Astrocyte of the hippocampus (primary cell): ENCODE measurements around the gene GABBR2.

Experiments
- DNase-seq: peaks from one replicate; pipeline ENCODE4 v3.0.0; 2011; ENCODE audit warnings: low read depth, low spot score

The GABBR2 gene

GRCh38 chr9:98323051-98323830 lies 385.5 kb downstream of the GABBR2 start:
- no peak for DNase-seq

- no peak for DNase-seq
These were observed 387.5 kb downstream of the GABBR2 start for GRCh38 chr9:98321269-98321668.

DNA sequence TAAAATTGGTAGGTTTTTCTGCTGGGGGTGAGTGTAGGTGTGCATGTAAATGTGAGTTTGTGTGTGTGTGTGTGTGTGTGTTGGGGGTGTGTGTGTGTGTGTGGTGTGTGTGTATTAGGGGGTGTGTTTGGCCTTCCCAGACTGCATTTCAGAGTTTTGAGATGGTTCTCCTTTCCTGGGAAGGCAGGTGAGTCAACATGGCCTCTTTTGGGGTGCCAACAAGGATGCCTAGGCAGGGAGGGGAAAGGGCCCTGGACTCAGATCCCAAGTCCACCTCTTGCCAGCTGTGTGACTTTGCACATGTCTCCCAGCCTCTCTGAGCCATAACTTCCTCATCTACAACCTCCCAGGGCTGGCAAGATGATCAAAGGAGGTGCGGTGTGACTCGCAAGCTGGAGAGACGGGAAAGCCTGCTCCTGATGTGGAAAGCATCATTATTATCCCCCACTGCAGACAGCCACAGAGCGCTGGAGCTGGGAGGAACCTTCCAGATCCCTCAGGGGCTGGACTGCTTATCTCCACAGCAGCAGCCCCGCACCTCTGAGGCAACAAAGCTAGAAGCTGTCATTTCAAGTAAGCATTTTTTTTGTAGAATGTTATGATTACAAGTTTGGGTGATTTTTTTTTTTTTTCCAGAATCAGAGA lies 389.8 kb downstream of the GABBR2 start:
- DNase-seq: peak; percentile 35

DNA sequence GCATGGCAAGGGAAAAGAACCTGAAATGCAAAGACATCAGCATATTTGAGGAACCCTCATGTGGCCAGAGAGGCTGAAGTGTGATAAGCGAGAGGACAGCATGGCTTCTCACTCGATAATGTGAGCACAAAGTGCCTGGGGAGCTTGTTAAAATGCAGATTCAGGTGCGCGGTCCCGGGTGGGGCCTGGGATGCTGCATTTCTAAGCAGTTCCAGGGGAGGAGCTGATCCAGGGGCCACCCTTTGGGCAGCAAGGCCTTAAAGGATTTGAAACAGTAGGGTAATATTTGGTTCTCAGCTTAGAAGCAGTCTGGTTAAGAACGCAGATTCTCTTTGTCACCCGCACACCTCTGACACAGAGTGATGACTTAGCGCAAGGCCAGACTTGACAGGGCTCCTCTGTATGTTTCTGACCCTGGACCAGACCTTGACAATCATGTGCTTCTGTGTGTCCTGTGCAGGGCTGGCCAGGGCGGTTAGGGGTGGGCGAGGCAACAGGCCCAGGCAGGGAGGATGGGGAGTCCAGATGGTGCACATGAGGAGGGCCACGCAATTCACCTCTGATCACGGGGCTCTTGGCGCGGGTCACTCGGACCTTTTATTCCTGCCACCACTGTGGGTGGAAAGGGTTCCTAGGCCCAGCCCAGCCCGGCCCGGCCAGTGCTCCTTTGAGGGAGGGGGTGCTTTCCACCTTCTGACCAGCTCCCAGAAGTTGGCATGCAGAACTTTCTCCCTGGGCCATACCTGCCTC lies 390.5 kb downstream of the GABBR2 start:
- no peak for DNase-seq

- DNase-seq: peak; percentile 13
These were observed 391.4 kb downstream of the GABBR2 start for GRCh38 chr9:98317134-98317857.

DNA sequence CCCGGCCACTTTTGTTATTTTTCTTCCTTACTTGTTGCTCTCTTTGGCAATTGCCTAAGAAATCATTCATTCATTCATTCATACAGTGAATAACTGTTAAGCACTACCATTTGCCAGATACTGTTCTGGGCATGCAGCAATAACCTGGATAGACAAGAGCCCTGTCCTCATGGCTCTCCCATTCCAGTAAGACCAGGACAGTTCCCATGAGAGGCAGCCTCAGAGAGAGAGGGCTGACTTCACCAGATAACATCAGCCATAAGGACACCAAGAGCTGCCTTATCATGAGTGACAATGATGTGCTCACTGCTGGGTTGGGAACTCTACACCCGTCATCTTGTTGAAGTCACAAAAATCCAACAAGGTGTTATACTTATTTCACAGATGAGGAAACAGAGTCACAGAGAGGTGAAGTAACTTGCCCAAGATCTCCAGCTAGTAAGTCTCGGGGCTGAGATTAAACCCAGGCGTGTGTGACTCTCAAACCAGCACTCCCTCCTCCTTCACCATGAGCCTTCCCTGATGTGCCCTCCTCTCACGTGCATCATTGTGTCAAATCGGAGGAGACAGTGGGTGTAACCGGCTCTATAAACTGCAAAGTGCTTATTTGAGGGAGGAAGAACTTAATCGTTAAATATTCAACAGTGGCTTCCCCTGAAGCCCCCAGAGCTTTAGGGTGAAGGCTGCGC lies 392.1 kb downstream of the GABBR2 start:
- no peak for DNase-seq

- DNase-seq: peak; percentile 92
These were observed 393.1 kb downstream of the GABBR2 start for GRCh38 chr9:98315551-98316060.

DNA sequence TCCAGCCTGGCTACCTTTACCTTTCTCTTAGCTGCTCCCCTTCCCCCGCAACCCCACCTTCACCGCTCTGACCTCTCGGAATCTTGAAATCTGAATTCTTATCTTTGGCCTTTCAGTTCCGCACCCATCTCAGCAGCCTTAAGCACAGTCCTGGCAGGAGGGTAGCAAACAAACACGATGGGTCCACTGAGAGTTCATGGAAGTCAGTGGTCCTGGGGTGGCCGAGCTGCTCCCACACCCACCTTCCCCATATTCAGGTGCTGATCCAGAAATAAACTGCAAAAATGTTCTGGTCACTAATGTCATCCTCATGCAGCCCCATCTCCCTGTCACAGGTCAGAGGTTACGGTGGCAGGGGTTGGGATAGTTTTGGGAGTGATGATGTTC lies 393.7 kb downstream of the GABBR2 start:
- DNase-seq: no peak

DNA sequence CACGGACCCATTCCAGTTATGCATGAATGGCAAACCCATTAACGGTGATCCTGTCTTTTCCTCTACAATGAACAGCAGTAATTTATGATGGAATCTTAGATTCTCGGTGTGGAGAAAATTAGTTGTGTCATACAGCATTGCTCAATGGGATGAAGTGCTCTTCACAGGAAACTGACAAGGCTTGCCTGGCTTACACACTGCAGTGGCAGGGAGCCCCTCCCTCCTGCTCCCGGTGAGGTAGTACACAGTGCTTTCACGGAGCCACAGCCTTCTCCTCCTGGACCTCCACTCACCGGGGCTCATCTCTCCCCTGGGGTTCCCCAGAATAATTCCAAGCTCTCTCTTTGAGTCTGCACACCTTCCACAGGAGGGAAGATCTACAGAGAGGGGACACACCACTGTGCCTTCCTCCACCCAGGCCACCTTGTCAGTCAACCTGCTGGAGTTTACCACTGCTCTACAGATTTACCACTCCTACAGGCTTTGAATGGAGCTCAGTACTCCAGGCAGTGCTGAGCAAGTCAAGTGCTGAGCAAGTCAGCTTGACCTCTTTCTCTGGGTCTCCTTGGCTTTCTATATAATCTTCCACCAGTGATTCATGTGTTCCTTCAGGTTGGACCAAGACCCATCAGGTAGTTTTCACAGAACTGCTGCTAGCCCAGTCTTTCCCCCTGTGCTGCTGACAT lies 394.2 kb downstream of the GABBR2 start:
- DNase-seq: peak; percentile 15

DNA sequence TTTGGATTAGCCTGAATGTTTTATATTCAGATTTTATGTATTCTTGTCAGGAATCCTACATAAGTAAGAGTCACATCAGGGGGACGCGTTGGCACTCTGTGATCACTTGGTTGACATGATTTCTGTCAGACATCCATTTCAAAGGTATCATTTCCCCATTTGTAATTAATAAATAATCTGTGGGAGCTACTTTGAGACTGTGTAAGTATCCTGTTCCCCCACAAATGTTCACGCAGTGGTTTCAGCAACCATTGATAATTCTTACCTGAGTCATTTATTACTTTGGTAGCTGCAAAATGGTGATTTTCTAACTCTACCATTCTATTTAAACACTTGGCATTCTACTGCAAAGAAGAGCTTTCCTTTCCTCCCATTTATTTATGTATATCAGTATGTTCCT lies 396.4 kb downstream of the GABBR2 start:
- DNase-seq: no peak

GRCh38 chr9:98311541-98311940 lies 397.2 kb downstream of the GABBR2 start:
- no peak for DNase-seq

DNA sequence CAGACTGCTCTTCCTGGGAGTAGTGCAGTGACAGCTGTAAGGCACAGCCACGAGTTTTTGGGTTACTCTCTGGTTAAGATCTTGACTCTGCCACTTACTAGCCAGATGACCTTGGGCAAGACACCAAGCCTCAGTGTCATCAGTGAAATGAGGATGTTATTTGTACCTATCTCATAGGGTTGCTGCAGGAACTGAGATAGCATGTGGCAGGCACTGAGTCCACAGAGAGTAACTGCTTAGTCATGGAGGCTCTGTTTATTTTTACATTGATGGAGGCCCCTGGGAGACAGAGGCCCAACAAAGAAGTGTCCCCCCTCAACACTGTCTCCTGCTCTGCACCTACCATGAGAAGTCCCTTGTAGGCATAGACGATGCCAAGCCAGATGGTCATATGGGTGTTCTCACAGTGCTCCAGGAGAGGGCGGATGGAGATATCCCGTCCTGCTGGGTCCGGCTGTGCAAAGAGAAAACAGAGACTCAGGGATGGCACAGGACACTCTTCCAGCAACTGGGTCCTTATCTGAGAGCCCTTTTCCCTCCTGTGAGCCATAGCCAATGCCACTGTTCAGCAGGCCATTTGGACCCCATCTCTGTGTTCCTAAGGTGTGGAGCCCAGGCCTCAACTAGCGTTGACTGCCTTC lies 397.9 kb downstream of the GABBR2 start:
- no peak for DNase-seq

DNA sequence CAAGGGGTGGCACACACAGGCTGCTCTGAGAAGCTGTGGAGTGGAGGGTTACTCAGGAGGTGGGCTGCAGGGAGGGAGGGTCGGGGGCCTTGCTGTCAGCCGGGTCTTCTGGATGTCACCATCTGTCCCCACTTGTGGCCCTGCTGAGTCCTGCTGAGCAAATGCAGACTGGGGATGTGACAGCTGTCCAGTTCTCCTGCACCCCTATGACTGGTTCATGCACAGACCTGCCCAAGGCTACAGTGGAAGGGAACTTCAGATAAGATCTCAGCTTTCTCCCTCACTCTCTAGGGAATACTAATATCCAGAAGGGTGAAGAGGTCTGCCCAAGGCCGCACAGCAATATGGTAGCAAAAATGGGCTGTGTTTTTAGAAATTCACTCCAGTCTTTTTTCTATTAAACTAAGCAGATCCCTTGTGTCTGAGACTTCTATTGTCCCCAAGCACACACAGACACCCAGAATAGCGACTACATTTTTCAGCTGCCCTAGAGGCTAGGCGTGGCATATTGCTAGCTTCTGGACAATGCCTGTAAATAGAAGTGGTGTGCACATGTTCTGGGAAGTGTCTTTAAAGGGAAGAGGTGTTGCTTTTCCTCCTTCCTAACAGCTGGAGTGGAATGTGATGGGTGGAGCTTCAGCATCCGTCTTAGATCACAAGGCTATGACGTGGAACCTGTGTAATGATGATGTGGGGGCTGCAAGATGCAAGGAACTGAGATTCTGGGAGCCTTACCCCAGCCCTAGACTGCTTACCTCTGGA lies 402.2 kb downstream of the GABBR2 start:
- no peak for DNase-seq

DNA sequence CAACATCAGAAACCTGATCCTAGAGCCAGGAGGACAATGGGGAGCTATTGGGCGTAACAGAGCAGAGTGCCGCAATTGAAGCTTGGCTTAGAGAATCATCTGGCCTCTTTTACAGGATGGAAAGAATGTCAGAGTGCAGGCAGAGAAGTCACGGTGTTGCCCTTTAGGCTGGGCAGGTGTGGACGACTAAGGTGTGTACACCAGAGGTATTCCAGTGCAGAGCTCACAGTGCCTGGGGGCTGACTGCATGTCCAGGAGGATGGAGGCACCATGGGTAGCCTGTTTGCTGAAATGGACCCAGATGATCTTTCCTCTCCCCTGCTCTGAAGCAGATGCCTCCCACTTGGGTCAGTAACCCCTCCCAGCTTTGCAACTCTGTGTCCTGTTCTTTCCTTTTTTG lies 404.4 kb downstream of the GABBR2 start:
- no peak for DNase-seq

GRCh38 chr9:98303633-98304125 lies 405.1 kb downstream of the GABBR2 start:
- no peak for DNase-seq

GRCh38 chr9:98302938-98303632 lies 405.6 kb downstream of the GABBR2 start:
- no peak for DNase-seq

- DNase-seq: no peak
These were observed 406.6 kb downstream of the GABBR2 start for GRCh38 chr9:98302150-98302549.

- no peak for DNase-seq
These were observed 408.1 kb downstream of the GABBR2 start for GRCh38 chr9:98300611-98301010.

- DNase-seq: no peak
These were observed 410.3 kb downstream of the GABBR2 start for GRCh38 chr9:98298476-98298875.
